AG10803 (cell line): Measurements from ENCODE around the gene ISM1.

Experiments
- DNase-seq: peaks from one replicate; pipeline ENCODE4 v3.0.0; 2010; ENCODE audit warnings: low read depth
- H3K4me3 ChIP-seq: 2 replicates; pipeline ENCODE4 v1.5.1; 2011; ENCODE audit warnings: mild to moderate bottlenecking, low read length, control low read depth
- CTCF ChIP-seq: conservative IDR thresholded peaks from 2 replicates; pipeline ENCODE4 v1.5.1; 2011; ENCODE audit warnings: mild to moderate bottlenecking, low read length, control low read depth, inconsistent platforms

The ISM1 gene

DNA sequence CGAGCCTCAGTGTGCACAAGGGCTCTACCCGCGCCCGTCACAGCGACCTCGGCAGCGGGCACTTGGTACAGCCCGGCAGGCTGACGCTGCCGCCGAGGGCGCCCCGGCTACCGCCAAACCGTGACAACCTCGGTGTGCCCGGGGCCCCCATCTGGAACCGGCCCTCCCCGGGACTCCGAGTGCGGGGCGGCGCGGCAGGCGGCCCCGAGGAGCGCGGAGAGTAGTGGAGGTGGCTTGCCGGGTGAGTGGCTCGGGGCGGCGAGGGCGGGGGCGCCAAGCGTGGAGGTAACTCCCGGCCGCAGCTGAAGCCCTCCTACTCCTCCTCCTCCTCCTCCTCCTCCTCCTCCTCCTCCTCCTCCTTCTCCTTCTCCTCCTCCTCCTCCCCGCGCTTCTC lies at the start of gene ISM1:
Gene ISM1 (plus strand): TSS at position 371 of the 394 bp plus-strand sequence. CDS start 503 bp downstream, outside the sequence.
- no peak for TF ChIP-seq CTCF
- DNase-seq: no peak
- H3K4me3 ChIP-seq: peak within 1 kb of the TSS; percentile 12

GRCh38 chr20:13173201-13173600 lies 47.9 kb upstream of the ISM1 start:
- no peak overlapping the region for H3K4me3 ChIP-seq
- DNase-seq: no peak
- no peak for TF ChIP-seq CTCF

- DNase-seq: no peak
- H3K4me3 ChIP-seq: no peak overlapping the region
- no peak for TF ChIP-seq CTCF
Measured at GRCh38 chr20:13174402-13174801, 46.7 kb upstream of the ISM1 start.

GRCh38 chr20:13180986-13181889 lies 39.8 kb upstream of the ISM1 start:
- TF ChIP-seq CTCF: no peak
- H3K4me3 ChIP-seq: no peak overlapping the region
- DNase-seq: no peak

DNA sequence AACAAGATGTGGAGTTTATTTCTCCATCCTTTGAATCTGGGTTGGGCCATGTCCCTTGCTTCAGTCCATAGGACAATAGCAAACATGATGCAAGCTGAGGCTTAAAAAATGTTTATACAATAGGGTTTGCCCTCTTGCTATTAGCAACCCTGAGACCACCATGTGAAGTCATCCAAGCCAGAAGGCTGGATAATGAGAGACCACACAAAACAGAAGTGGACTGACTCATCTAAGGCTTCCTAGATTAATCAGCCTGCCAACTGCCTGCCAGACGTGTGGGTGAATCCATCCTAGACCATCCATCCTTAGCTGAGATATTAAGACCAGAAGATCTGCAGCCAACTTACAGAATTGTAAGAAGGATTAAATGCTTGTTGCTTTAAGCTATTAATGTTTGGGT lies 38.1 kb upstream of the ISM1 start:
- no peak for TF ChIP-seq CTCF
- no peak overlapping the region for H3K4me3 ChIP-seq
- no peak for DNase-seq

DNA sequence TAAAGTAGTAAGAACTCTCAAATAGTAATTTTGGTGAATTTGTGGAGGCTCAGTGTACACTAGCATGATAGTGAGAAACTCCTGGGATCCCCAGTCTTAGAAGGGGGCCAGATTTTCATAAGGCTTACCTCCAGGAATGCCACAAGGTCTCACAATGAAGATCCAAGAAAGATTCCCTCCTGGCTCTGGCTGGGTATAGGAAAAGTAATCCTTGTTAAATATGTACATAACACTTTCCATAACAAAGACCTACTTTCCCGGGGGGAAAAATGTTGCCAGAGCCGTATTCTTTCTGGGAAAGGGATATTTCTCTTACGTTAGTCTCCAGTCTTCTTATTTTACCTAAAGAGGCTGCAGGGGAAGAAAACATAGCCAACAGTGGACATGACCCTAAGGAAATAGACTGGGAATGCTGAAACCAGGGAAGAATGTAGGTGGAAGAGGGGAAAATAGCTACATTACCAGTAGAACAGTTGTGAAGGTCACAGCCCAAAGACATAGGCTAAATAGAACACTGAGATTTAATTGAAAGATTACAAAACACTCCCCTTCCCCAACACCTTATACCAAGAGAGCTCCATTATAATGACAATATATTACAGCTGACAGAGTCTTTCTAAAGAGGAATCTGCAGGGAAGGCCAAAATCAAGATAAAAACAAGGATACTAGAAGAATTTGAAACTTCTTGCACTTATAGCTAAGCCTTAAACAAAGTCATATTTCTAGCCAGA lies 34.9 kb upstream of the ISM1 start:
- DNase-seq: no peak
- H3K4me3 ChIP-seq: no peak overlapping the region
- no peak for TF ChIP-seq CTCF
